ENCODE results near the gene NTNG1.

NTNG1 gene

GRCh38 chr1:107220036-107220435 lies 79.2 kb downstream of the NTNG1 start:
- no peak for DNase-seq
- H3K27me3 ChIP-seq (ENCODE audit: control insufficient read depth in 1 of 2, insufficient read depth in 1 of 2, low read length in 2 of 2) = no peaks in the 10 kb centered on the region
- no CpG with 5 or more reads among the region's 1 CpG for WGBS
- H3K23ac ChIP-seq (ENCODE audit: low read length in 2 of 2) = no peak overlapping the region
- no peak overlapping the region for H3K18ac ChIP-seq (ENCODE audit: low read depth in 1 of 2, low read length in 2 of 2)
- H3K4ac ChIP-seq (ENCODE audit: low read depth in 1 of 2, low read length in 2 of 2) = no peak overlapping the region
- no peak overlapping the region for H4K91ac ChIP-seq (ENCODE audit: low read length)
- no peak overlapping the region for H2BK15ac ChIP-seq (ENCODE audit: low read depth, poor library complexity, severe bottlenecking)
- no peak overlapping the region for H3K9ac ChIP-seq (ENCODE audit: low read length)
- no peak overlapping the region for H2AK5ac ChIP-seq (ENCODE audit: low read length, severe bottlenecking)
- H3K4me3 ChIP-seq (ENCODE audit: insufficient read depth in 1 of 2, low read depth in 1 of 2, low read length in 2 of 2) = no peak overlapping the region
- H3K4me1 ChIP-seq (ENCODE audit: control insufficient read depth, insufficient read depth, low read depth, low read length) = no peaks in the 10 kb centered on the region
- H3K4me2 ChIP-seq (ENCODE audit: low read length, poor library complexity, severe bottlenecking) = no peak overlapping the region
- no peak overlapping the region for H3K27ac ChIP-seq (ENCODE audit: low read length, poor library complexity, severe bottlenecking)
- H2AFZ ChIP-seq (ENCODE audit: low read depth, low read length) = no peak overlapping the region
- no peak overlapping the region for H3K14ac ChIP-seq (ENCODE audit: low read length in 2 of 2)
- H4K8ac ChIP-seq (ENCODE audit: low read length) = no peak overlapping the region
- no peak overlapping the region for H2BK120ac ChIP-seq (ENCODE audit: low read depth, low read length)
- H3K36me3 ChIP-seq (ENCODE audit: control insufficient read depth in 1 of 2, insufficient read depth in 2 of 2, low read depth in 1 of 2, low read length in 2 of 2) = no peaks in the 10 kb centered on the region
- H3K9me3 ChIP-seq (ENCODE audit: control insufficient read depth, low read length) = peaks cover 30% of the 10 kb centered on the region
- no peak overlapping the region for H2BK12ac ChIP-seq (ENCODE audit: low read length in 2 of 2)
- no peak overlapping the region for H2BK5ac ChIP-seq (ENCODE audit: low read depth, low read length, poor library complexity, severe bottlenecking)
- peaks cover 7% of the 10 kb centered on the region for H3K79me1 ChIP-seq (replicated peaks; ENCODE audit: low read length, poor library complexity, severe bottlenecking)

GRCh38 chr1:107225706-107226105 lies 84.9 kb downstream of the NTNG1 start:
- WGBS = no CpG with 5 or more reads among the region's 1 CpG
- Histone ChIP-seq H2BK5ac (ENCODE audit: low read depth, low read length, poor library complexity, severe bottlenecking) (no peak overlapping the region), H2BK120ac (ENCODE audit: low read depth, low read length) (no peak overlapping the region), H3K27ac (ENCODE audit: low read length, poor library complexity, severe bottlenecking) (no peak overlapping the region), H3K4me3 (ENCODE audit: insufficient read depth in 1 of 2, low read depth in 1 of 2, low read length in 2 of 2) (no peak overlapping the region), H3K18ac (ENCODE audit: low read depth in 1 of 2, low read length in 2 of 2) (no peak overlapping the region), H3K23ac (ENCODE audit: low read length in 2 of 2) (no peak overlapping the region), H2AK5ac (ENCODE audit: low read length, severe bottlenecking) (no peak overlapping the region), H3K4me1 (ENCODE audit: control insufficient read depth, insufficient read depth, low read depth, low read length) (no peaks in the 10 kb centered on the region), H3K27me3 (ENCODE audit: control insufficient read depth in 1 of 2, insufficient read depth in 1 of 2, low read length in 2 of 2) (no peaks in the 10 kb centered on the region), H3K36me3 (ENCODE audit: control insufficient read depth in 1 of 2, insufficient read depth in 2 of 2, low read depth in 1 of 2, low read length in 2 of 2) (no peaks in the 10 kb centered on the region), H2BK12ac (ENCODE audit: low read length in 2 of 2) (no peak overlapping the region), H3K4me2 (ENCODE audit: low read length, poor library complexity, severe bottlenecking) (no peak overlapping the region), H2BK15ac (ENCODE audit: low read depth, poor library complexity, severe bottlenecking) (no peak overlapping the region), H2AFZ (ENCODE audit: low read depth, low read length) (no peak overlapping the region), H3K14ac (ENCODE audit: low read length in 2 of 2) (no peak overlapping the region), H3K79me1 (replicated peaks; ENCODE audit: low read length, poor library complexity, severe bottlenecking) (peaks cover 8% of the 10 kb centered on the region), H4K91ac (ENCODE audit: low read length) (no peak overlapping the region), H3K9ac (ENCODE audit: low read length) (no peak overlapping the region), H4K8ac (ENCODE audit: low read length) (no peak overlapping the region), H3K4ac (ENCODE audit: low read depth in 1 of 2, low read length in 2 of 2) (no peak overlapping the region), H3K9me3 (ENCODE audit: control insufficient read depth, low read length) (peaks cover 19% of the 10 kb centered on the region)
- DNase-seq = no peak

- Histone ChIP-seq H2BK15ac (ENCODE audit: low read depth, poor library complexity, severe bottlenecking) (no peak overlapping the region), H3K9ac (ENCODE audit: low read length) (no peak overlapping the region), H3K4me3 (ENCODE audit: insufficient read depth in 1 of 2, low read depth in 1 of 2, low read length in 2 of 2) (no peak overlapping the region), H3K4me1 (ENCODE audit: control insufficient read depth, insufficient read depth, low read depth, low read length) (no peaks in the 10 kb centered on the region), H2BK12ac (ENCODE audit: low read length in 2 of 2) (no peak overlapping the region), H4K8ac (ENCODE audit: low read length) (no peak overlapping the region), H2BK120ac (ENCODE audit: low read depth, low read length) (no peak overlapping the region), H3K27ac (ENCODE audit: low read length, poor library complexity, severe bottlenecking) (no peak overlapping the region), H3K79me1 (replicated peaks; ENCODE audit: low read length, poor library complexity, severe bottlenecking) (peaks cover 6% of the 10 kb centered on the region), H2BK5ac (ENCODE audit: low read depth, low read length, poor library complexity, severe bottlenecking) (no peak overlapping the region), H3K27me3 (ENCODE audit: control insufficient read depth in 1 of 2, insufficient read depth in 1 of 2, low read length in 2 of 2) (no peaks in the 10 kb centered on the region), H4K91ac (ENCODE audit: low read length) (no peak overlapping the region), H3K14ac (ENCODE audit: low read length in 2 of 2) (no peak overlapping the region), H3K18ac (ENCODE audit: low read depth in 1 of 2, low read length in 2 of 2) (no peak overlapping the region), H3K4me2 (ENCODE audit: low read length, poor library complexity, severe bottlenecking) (no peak overlapping the region), H3K4ac (ENCODE audit: low read depth in 1 of 2, low read length in 2 of 2) (no peak overlapping the region), H3K23ac (ENCODE audit: low read length in 2 of 2) (no peak overlapping the region), H2AFZ (ENCODE audit: low read depth, low read length) (no peak overlapping the region), H3K9me3 (ENCODE audit: control insufficient read depth, low read length) (peaks cover 19% of the 10 kb centered on the region), H3K36me3 (ENCODE audit: control insufficient read depth in 1 of 2, insufficient read depth in 2 of 2, low read depth in 1 of 2, low read length in 2 of 2) (no peaks in the 10 kb centered on the region), H2AK5ac (ENCODE audit: low read length, severe bottlenecking) (no peak overlapping the region)
- DNase-seq = no peak
- 77% methylated on average over 4 of the region's 4 CpGs for WGBS
These were observed 88.0 kb downstream of the NTNG1 start for GRCh38 chr1:107228704-107229371.

- H3K27ac ChIP-seq (ENCODE audit: low read length, poor library complexity, severe bottlenecking) = no peak overlapping the region
- no peak overlapping the region for H3K14ac ChIP-seq (ENCODE audit: low read length in 2 of 2)
- no peaks in the 10 kb centered on the region for H3K36me3 ChIP-seq (ENCODE audit: control insufficient read depth in 1 of 2, insufficient read depth in 2 of 2, low read depth in 1 of 2, low read length in 2 of 2)
- no peak overlapping the region for H2BK120ac ChIP-seq (ENCODE audit: low read depth, low read length)
- H2BK15ac ChIP-seq (ENCODE audit: low read depth, poor library complexity, severe bottlenecking) = no peak overlapping the region
- no peak overlapping the region for H3K4me3 ChIP-seq (ENCODE audit: insufficient read depth in 1 of 2, low read depth in 1 of 2, low read length in 2 of 2)
- H3K4me1 ChIP-seq (ENCODE audit: control insufficient read depth, insufficient read depth, low read depth, low read length) = no peaks in the 10 kb centered on the region
- no peak overlapping the region for H3K9ac ChIP-seq (ENCODE audit: low read length)
- no peaks in the 10 kb centered on the region for H3K27me3 ChIP-seq (ENCODE audit: control insufficient read depth in 1 of 2, insufficient read depth in 1 of 2, low read length in 2 of 2)
- H3K18ac ChIP-seq (ENCODE audit: low read depth in 1 of 2, low read length in 2 of 2) = no peak overlapping the region
- H3K23ac ChIP-seq (ENCODE audit: low read length in 2 of 2) = no peak overlapping the region
- no peak overlapping the region for H3K4me2 ChIP-seq (ENCODE audit: low read length, poor library complexity, severe bottlenecking)
- H3K79me1 ChIP-seq (replicated peaks; ENCODE audit: low read length, poor library complexity, severe bottlenecking) = peaks cover 6% of the 10 kb centered on the region
- no peak overlapping the region for H2AFZ ChIP-seq (ENCODE audit: low read depth, low read length)
- H2BK12ac ChIP-seq (ENCODE audit: low read length in 2 of 2) = no peak overlapping the region
- DNase-seq = no peak
- H4K91ac ChIP-seq (ENCODE audit: low read length) = no peak overlapping the region
- no peak overlapping the region for H4K8ac ChIP-seq (ENCODE audit: low read length)
- no peak overlapping the region for H2AK5ac ChIP-seq (ENCODE audit: low read length, severe bottlenecking)
- peaks cover 19% of the 10 kb centered on the region for H3K9me3 ChIP-seq (ENCODE audit: control insufficient read depth, low read length)
- H2BK5ac ChIP-seq (ENCODE audit: low read depth, low read length, poor library complexity, severe bottlenecking) = no peak overlapping the region
- H3K4ac ChIP-seq (ENCODE audit: low read depth in 1 of 2, low read length in 2 of 2) = no peak overlapping the region
- 77% methylated on average over 2 of the region's 2 CpGs for WGBS
These were observed 88.9 kb downstream of the NTNG1 start for GRCh38 chr1:107229711-107230110.
